Uterus (tissue), 4 donors: ENCODE data around the gene CMKLR1. TPM values are rescaled to one million over a fixed set of nuclear protein-coding genes. Genes with fewer than 3 reads are reported as not detected.

Source experiments
- DNase-seq, 2 donors: peaks; one replicate each; pipeline ENCODE4 v3.0.0-alpha.2; 2019 to 2020
- H3K27ac ChIP-seq, 2 donors: fragments of 200-600 bp; sonication (generic); 1 replicate in 1 of 2; 2 replicates in 1 of 2; pipeline ENCODE4 v1.5.1; 2016 to 2018
- H3K27me3 ChIP-seq, 2 donors: fragments of 200-600 bp; sonication (generic); one replicate each; pipeline ENCODE4 v1.5.1; 2018 to 2019; ENCODE audit warnings: control low read depth in 1 of 2
- H3K36me3 ChIP-seq, 2 donors: fragments of 200-600 bp; sonication (generic); one replicate each; pipeline ENCODE4 v1.5.1; 2019; ENCODE audit warnings: control low read depth in 1 of 2
- H3K4me1 ChIP-seq, 2 donors: fragments of 200-600 bp; sonication (generic); one replicate each; pipeline ENCODE4 v1.5.1; 2018 to 2019; ENCODE audit warnings: control low read depth in 1 of 2
- H3K4me3 ChIP-seq, 2 donors: fragments of 200-600 bp; sonication (generic); 1 replicate in 1 of 2; 2 replicates in 1 of 2; pipeline ENCODE4 v1.5.1; 2018 to 2019; ENCODE audit warnings: mild to moderate bottlenecking in 1 of 2
- H3K9me3 ChIP-seq, 2 donors: fragments of 200-600 bp; sonication (generic); one replicate each; pipeline ENCODE4 v1.5.1; 2019; ENCODE audit warnings: control low read depth in 1 of 2
- POLR2A ChIP-seq, 2 donors: fragments of 450-650 bp; IDR thresholded peaks; one replicate each; pipeline ENCODE4 v1.6.1; 2016; ENCODE audit warnings: antibody characterized with exemption in 2 of 2, mild to moderate bottlenecking in 1 of 2, moderate library complexity in 1 of 2
- intact Hi-C: fragments of 100-400 bp; cut with DNase I; formaldehyde crosslinking; loops from one replicate; pipeline ENCODE4 v1.15.1; 2023; ENCODE audit warnings: low total_unique reads
- total RNA-seq, 4 donors: library from RNA; depleted of rRNA in 3 of 4; stranded (reverse); fragments of >200 nt in 3 of 4; gene quantifications; one replicate each; pipeline versions ENCODE4 v1.1.0 to v1.2.4, GENCODE V29; 2014 to 2023
- TF ChIP-seq, protein P1 (sequence below), 4 experiments: fragments of 200-600 bp in 2 of 4; fragments of 450-650 bp in 2 of 4; sonication (generic) in 2 of 4; IDR thresholded peaks; one replicate each; pipeline ENCODE4 v1.5.1; 2016 to 2019; ENCODE audit warnings: antibody characterized with exemption in 4 of 4, mild to moderate bottlenecking in 2 of 4, moderate library complexity in 1 of 4
- donor health status: DM: yes; HTN: yes; CAD: no.

Gene CMKLR1
- total RNA-seq, 4 donors from 2014 or later, result 8.2 to 27.1 (median 11.5) TPM

DNA sequence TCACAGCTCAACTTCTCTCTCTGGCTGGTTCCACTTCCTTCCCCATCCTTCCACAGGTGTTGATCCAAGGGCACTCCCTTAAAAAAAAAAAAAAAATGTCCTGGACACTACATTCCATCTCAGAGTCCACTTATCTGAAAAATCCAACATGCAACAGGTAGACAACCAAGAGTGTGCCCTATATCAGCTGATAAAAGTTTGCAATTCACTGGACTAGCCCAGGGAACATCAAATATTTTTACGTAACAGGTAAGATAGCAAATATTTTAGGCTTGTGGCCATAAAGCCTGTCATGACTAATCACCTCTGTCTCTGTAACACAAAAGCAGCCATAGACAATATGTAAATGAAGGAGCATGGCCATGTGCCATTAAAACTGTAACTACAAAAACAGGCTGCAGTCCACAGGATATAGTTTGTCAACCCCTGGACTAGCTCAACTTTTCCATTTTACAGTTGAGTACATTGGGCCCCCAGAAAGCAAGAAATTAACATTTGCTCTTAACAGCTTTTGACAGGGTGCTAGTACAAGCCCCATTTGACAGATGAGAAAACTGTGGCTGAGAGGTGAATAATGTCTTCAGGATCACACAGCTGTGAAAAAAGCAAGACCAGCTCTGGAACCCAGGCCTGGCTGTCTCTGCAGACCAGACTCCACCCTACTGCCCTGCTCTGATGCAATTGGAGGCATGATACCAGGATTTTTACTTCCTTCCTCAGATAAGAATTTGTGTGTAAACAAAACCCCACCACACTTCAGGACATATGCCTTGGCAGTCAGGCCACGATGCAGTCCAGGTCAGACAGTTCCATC, 68.9 kb downstream of the CMKLR1 start:
- H3K27ac ChIP-seq, result no peak overlapping the region
- no peak overlapping the region for H3K4me3 ChIP-seq
- intact Hi-C loops, result no loop called here
- TF ChIP-seq POLR2A (IDR thresholded peaks at IDR 0.05), result no peak
- TF ChIP-seq, protein P1, sequence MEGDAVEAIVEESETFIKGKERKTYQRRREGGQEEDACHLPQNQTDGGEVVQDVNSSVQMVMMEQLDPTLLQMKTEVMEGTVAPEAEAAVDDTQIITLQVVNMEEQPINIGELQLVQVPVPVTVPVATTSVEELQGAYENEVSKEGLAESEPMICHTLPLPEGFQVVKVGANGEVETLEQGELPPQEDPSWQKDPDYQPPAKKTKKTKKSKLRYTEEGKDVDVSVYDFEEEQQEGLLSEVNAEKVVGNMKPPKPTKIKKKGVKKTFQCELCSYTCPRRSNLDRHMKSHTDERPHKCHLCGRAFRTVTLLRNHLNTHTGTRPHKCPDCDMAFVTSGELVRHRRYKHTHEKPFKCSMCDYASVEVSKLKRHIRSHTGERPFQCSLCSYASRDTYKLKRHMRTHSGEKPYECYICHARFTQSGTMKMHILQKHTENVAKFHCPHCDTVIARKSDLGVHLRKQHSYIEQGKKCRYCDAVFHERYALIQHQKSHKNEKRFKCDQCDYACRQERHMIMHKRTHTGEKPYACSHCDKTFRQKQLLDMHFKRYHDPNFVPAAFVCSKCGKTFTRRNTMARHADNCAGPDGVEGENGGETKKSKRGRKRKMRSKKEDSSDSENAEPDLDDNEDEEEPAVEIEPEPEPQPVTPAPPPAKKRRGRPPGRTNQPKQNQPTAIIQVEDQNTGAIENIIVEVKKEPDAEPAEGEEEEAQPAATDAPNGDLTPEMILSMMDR (IDR thresholded peaks at IDR 0.05), result no peak
- no peaks in the 10 kb centered on the region for H3K4me1 ChIP-seq
- no peaks in the 10 kb centered on the region for H3K9me3 ChIP-seq
- no peaks in the 10 kb centered on the region for H3K36me3 ChIP-seq
- H3K27me3 ChIP-seq, result no peaks in the 10 kb centered on the region
- DNase-seq, result no peak

- Histone ChIP-seq H3K4me1 (no peaks in the 10 kb centered on the region), H3K27me3 (no peaks in the 10 kb centered on the region), H3K36me3 (no peaks in the 10 kb centered on the region), H3K9me3 (no peaks in the 10 kb centered on the region), H3K27ac (no peak overlapping the region), H3K4me3 (no peak overlapping the region)
- DNase-seq, result no peak
- intact Hi-C loops, result no loop called here
- no peak for TF ChIP-seq POLR2A (IDR thresholded peaks at IDR 0.05)
- TF ChIP-seq, protein P1 (IDR thresholded peaks at IDR 0.05), result no peak
These were observed 69.9 kb downstream of the CMKLR1 start for GRCh38 chr12:108269224-108269623.

GRCh38 chr12:108268397-108268796, 70.7 kb downstream of the CMKLR1 start:
- H3K27me3 ChIP-seq, result no peaks in the 10 kb centered on the region
- no peaks in the 10 kb centered on the region for H3K36me3 ChIP-seq
- no peaks in the 10 kb centered on the region for H3K9me3 ChIP-seq
- DNase-seq, result no peak
- H3K4me1 ChIP-seq, result no peaks in the 10 kb centered on the region
- no peak for TF ChIP-seq POLR2A (IDR thresholded peaks at IDR 0.05)
- TF ChIP-seq, protein P1 (IDR thresholded peaks at IDR 0.05), result no peak
- no peak overlapping the region for H3K27ac ChIP-seq
- intact Hi-C loops, result no loop called here
- no peak overlapping the region for H3K4me3 ChIP-seq

GRCh38 chr12:108267450-108267849, 71.7 kb downstream of the CMKLR1 start:
- H3K4me3 ChIP-seq, result no peak overlapping the region
- H3K27me3 ChIP-seq, result no peaks in the 10 kb centered on the region
- H3K27ac ChIP-seq, result no peak overlapping the region
- intact Hi-C loops, result no loop called here
- no peak for TF ChIP-seq POLR2A (IDR thresholded peaks at IDR 0.05)
- TF ChIP-seq, protein P1 (IDR thresholded peaks at IDR 0.05), result no peak
- DNase-seq, result no peak
- H3K9me3 ChIP-seq, result no peaks in the 10 kb centered on the region
- no peaks in the 10 kb centered on the region for H3K4me1 ChIP-seq
- H3K36me3 ChIP-seq, result no peaks in the 10 kb centered on the region

DNA sequence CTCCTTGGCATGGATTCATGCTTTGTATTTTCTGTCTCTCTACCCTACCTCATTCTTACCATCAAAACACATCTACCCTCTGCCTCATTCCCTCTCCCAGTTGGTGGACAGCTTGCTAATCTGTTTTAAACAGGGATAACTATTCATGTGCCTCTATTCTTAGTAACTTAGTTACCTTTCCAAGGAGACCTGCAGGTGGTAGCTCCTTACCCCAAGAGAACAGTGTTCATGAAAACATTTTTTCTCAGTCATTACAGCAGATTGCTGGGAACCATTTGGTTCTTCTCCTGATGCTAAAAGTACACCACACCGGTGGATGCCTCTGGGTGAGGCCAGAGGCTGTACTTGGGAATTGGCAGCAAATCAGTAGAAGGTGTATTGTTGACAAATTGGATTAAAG, 73.0 kb downstream of the CMKLR1 start:
- no peak for DNase-seq
- no peaks in the 10 kb centered on the region for H3K9me3 ChIP-seq
- H3K27me3 ChIP-seq, result no peaks in the 10 kb centered on the region
- intact Hi-C loops, result no loop called here
- H3K27ac ChIP-seq, result no peak overlapping the region
- H3K36me3 ChIP-seq, result no peaks in the 10 kb centered on the region
- no peak overlapping the region for H3K4me3 ChIP-seq
- no peaks in the 10 kb centered on the region for H3K4me1 ChIP-seq
- TF ChIP-seq, protein P1 (IDR thresholded peaks at IDR 0.05), result no peak
- no peak for TF ChIP-seq POLR2A (IDR thresholded peaks at IDR 0.05)
